HG03571 (cell line): ENCODE results near the gene TNFAIP1.

Experiments
- ATAC-seq: cut with Tn5 transposase; IDR thresholded peaks from one replicate; pipeline ENCODE4 v1.9.1; 2021; ENCODE audit not compliant: unreplicated experiment

TNFAIP1 gene

GRCh38 chr17:28345419-28346198, 10.0 kb downstream of the TNFAIP1 start:
- no peak for ATAC-seq

DNA sequence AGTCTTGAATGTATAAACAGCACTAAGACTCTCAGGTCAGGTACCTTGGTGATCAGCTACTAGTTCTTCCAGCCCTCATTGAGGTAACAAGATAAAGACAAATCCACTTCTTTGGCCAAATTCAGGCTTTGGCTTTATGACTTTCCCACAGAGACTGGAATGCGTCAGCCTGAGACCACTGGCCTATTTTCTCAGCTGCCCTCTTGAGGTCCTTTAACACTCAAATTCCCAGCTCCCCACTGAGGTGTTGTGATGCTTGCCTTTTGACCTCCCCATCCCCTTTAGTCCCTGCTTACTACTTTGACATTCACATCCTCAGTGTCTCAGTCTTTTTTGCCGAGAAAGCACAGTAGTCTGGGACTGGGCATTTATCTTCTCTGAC, 10.6 kb downstream of the TNFAIP1 start:
- ATAC-seq: no peak

DNA sequence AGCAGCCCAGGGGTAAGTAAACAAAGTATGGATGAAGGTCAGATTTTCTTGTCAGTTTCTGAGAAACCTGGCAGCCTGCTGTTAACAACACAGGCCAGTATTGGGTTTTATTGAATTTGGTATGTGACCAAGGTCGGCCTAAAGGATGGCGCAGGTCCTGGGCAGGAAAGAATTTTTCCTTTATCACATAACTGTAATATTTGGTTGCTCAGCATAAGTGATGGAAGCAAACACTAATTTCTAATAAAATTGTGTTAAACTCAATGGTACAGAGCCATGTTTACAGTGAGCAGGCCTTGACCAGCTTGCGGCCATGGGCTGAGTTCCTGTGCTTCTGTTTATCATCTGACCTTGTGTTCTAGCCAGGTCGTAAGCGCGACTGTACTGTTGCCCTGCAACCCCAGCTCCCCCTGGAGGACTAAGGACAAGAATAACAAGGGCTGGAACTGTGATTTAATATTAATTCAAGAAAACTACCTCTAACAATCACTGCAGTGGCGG, 11.2 kb downstream of the TNFAIP1 start:
- no peak for ATAC-seq

DNA sequence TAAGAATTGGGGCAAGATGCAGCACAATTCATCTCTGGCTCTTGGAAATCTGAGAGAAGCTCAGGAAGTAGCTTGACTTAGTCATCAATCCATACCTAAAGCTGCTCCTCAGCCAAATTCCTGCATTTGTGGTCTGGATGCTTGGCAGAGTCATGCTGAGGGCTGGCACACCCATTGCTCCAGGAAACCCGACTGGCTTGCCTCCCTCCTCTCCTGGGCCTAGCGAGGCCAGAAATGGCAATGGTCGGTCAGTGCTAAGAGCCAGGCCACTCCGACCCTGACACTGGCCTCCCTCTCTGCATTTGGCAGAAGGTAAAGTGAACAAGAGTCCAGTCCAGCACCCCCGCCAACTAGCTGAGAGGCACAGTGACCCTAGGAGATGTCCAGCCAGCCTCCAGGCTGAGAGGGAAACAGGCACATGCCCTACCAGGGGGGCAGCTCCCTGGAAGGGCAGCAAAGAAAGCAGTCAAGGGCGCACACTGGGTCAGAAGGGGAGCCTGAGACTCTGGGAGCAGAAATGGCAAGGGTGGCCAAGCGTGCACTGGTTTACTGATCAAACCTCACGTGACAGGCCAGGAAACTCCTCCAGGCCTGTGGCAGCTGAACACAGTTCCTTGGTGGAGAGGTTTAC, 11.8 kb downstream of the TNFAIP1 start:
- ATAC-seq: no peak

DNA sequence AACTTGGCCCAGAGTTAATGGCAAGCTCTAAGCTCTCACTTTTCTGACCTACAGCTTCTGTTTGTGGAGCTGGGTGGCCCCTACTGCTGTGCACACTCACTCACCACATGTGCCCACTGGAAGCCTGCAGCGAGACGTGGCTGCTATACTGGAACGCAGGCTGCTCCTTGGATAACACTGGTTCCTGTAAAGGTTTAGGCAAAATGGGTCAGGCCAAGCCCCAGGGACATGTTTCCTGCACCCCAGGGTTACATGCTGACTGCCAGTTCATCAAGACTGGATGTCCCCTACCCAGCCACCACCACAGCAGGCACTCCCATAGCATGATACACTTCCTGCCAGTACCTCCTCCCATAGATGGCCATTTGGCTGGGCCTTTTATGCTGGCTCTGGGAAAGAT, 13.4 kb downstream of the TNFAIP1 start:
- ATAC-seq: no peak

DNA sequence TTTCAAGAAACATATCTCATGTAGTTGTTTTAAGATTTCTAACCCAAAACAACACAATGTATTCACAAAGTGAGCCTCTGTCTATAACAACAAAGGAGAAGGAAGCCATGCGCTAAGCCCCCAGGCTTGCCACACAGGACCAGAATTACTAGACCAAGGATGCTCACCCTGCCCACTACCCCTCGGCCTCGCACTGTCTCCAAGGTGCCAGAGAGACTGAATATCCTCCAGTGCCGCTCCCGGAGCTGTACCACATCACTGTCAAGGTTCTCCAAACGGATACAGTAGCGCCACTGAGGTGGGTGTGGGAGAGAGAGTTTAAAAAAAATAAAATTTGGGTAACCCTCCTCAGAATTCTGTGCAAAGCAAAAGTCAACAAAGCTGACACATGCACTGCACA, 14.7 kb downstream of the TNFAIP1 start:
- ATAC-seq: no peak

DNA sequence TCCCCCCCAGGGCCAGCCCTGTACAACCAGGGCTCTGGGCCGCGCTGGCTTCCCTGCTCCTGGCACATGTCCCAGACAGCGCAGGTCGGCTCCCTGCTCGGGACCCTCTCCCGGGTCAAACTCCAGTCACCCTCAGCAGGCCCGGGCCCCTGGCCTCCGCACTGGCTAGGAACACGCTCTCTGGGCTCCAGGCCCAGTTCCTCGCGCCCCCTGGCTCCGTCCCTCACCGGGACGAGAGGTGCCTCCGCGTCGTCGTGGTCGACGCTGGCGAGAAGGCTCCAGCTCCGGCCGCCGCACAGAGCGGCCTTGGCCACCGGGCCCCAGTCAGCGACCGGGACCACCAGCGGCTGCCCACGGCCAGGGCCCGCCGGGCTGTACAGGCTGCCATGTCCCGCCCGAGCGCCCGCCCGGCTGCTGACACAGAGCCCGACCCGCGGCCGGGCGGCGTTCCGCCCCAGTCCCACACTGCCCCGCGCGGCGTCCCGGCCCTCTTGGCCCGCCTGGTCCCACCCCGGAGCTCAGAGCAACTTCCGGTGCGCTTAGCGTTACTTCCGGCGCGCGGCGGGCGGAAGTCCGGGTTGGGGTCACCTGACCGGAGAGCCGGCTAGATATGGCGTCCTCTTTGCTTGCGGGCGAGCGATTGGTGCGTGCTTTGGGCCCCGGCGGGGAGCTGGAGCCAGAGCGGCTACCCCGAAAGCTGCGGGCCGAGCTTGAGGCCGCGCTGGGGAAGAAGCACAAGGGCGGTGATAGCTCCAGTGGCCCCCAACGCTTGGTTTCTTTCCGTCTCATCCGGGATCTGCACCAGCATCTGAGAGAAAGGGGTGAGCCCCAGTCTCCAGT, 21.7 kb downstream of the TNFAIP1 start, which contains the start of gene POLDIP2:
Gene POLDIP2 (minus strand): TSS at position 467 of the 840 bp plus-strand sequence. CDS start 79 bp downstream, at position 388.
- ATAC-seq: peak; percentile 90

GRCh38 chr17:28357901-28358197, 22.3 kb downstream of the TNFAIP1 start:
- no peak for ATAC-seq

DNA sequence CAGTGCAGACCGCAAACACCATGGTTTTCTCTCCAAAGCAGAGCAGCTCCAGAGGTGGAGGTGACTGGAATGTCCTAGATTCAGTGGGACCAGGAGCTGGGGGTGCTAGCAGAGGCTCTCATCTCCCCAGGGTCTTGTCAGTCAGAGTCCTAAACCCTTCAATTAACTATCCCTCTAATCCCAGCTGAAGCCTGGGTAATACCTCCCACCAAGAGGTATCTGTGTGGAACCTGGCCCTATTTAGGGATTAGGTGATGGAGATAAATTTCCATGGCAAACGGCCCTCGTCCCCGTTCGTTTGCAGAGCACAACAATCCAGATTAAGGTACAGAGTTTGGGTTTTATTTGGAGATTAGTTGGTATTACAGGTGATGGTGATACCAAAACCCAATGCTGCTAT, 27.6 kb downstream of the TNFAIP1 start:
- no peak for ATAC-seq

DNA sequence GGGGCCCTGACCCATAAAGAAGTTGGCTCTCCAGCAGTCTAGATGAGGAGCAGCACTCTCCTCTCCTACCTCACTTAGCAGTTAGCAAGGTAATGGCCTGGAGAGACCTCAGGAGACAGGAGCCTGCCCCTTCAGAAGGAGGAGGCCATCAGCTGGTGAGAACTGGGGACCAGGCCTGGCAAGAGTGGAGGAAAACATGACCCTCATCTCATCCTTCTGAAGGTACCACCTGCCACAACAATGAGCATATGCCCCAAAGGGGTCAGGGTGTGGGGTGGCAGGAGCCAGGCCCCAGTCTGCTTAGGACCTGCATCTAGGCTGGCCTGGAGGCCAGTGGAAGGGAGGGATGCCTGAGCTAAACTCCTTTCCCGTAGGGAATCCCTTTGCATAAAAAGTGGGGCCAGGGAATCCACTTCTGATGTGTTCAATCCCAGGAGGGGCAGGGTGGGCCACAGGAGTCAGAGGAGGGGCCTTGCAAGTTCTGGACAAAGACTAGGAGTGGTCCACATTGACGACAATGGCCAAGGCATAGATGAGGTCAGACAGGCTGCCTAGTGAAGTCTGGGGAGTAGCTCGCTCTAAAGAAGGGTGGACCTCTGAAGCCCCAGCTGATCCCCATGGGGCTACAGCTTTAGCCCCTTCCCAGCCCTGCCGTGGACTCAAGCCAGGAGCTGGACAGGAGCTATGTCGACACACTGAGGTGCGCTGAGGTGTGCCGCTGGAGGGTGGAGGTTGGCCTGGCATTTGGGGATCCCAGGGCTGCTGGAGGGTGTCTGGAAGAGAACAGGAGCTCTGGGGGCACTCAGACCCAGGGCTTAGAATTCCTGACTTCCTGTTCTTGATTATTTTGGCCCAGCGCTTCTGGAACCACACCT, 28.5 kb downstream of the TNFAIP1 start:
- ATAC-seq: no peak

- no peak for ATAC-seq
These were observed 29.3 kb downstream of the TNFAIP1 start, which contains the start of gene SEBOX for GRCh38 chr17:28364665-28365363. SEBOX (minus strand) TSS chr17:28365199; CDS start chr17:28365151, 48 bp downstream.

- ATAC-seq: no peak
These were observed 29.9 kb downstream of the TNFAIP1 start for GRCh38 chr17:28365487-28365886.

- ATAC-seq: no peak
These were observed 31.0 kb downstream of the TNFAIP1 start for GRCh38 chr17:28366605-28367004.

DNA sequence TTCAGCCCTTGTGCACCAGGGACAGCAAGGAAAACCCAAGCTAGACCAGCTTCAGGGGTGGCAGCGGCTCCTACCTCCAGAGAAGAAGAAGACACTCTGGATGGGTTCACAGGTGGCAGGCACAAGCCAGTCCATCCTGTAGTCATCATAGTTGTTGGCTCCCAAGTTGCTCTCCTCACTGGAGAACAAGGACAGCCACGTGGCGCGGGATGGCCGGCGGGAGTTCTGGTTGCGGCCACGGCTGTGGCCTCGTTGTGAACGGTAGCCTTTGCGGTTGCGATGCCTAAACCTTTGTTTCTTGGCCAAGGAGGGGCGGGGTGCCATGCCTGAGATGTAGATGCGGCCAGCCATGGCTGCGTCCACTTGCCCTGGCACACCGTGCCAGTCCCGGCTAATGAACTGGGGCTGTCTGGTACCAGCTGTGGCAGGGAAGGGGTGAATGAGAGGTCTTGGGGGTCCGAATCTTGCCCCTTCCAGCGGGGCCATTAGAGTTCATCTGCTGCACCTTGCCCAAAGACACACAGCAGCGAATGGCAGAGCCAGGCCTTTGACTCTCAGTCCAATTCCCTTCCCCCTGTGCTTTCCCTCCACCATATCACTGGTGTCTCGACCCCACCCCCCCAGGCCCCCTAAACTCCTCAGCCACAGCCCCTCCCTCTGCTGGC, 32.2 kb downstream of the TNFAIP1 start:
- ATAC-seq: no peak

- ATAC-seq: no peak
These were observed 32.8 kb downstream of the TNFAIP1 start for GRCh38 chr17:28368306-28368831.

DNA sequence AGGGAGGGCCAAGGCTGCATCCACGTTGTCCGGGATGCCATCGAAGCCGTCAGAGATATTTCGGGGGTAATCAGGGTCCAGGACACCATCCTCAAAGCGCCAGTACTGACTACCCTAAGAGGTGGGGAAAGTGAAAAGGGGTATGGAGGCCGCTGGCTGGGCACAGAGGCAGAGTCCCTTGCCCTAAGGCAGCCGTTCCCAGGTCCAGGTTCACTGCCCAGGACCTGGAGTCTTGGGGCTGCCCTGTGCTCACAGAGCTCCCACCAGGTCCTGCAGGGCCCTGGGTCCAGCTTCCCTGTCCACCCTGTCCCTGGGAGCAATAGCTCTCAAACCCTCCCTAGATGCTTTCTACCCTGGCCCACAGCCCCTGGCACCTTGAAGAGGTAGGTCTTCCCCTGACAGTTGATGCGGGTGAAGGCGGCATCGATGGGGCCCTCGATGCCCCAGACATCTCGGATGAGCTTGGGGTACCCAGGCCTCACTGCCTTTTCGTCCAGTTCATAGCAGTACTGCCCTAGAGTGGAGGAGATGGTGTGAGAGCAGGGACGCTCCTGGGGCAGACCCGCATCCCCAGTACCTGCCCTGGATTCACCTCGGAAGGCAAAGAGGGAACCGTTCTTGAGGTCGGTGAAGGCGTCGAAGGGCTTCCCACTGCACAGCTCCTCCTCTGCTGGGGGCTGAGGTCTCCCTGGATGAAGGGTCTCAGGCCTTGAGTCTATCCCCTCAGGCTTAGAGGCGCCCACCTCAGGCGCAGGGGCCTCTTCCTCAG, 33.5 kb downstream of the TNFAIP1 start:
- ATAC-seq: no peak

DNA sequence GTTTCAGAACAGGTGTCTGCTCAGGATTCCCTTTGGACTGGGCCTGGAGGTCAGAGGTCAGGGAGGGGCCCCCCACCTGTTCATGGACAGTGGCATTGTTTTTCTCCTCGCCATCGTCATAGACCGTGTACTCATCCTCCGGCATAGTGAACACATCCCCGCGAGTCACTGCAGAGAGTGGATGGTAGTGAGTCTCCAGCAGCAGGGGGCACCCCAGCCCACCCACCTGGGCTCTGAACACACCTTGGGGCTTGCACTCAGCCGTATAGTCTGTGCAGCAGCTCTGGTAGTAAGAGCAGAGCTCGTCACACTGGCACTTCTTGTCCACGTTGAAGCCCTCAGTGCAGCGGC, 34.1 kb downstream of the TNFAIP1 start:
- no peak for ATAC-seq

DNA sequence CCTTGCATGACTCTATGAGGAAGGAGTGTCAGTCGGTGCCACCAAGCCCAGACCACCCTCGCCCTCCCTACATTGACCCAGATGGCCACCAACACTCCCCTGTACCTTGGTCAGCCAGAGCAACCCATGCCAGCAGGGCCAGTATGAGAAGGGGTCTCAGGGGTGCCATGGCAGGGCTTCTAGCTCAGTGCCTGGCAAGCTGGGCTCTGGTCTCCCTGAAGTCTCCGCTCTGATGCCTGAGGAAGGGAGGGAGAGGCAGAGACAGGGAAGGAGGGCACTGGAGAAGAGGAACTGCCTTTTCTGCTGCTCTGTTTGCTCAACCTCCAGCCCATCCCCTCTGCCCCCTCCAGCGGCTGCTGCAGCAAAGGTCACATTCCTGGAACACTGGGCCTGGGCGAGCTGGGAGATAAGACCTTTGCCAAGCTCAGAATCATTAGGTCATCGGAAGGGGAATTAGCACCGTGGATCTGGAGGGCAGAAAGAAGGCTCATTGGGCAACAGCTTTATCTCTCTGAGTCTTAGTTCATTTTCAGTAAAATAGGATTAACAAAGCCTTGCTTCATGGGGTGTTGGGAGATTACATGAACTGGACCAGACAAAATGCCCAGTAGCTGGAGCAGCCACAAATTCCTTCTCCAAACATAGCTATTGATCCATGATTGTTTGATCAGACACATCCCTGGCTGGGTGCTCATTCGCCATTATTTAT, 34.6 kb downstream of the TNFAIP1 start, which contains the start of gene VTN:
Gene VTN (minus strand): TSS at position 273 of the 709 bp plus-strand sequence. CDS start 104 bp downstream, at position 169.
- no peak for ATAC-seq
